Heart right ventricle (tissue), 16 donors: ENCODE results near the gene SSBP3. TPM values are rescaled to one million over a fixed set of nuclear protein-coding genes. Genes with fewer than 3 reads are reported as not detected.

Source experiments
- ATAC-seq, 8 donors: fragments of 200-7000 bp; cut with Tn5 transposase; one replicate each; pipeline ENCODE4 v1.9.1; 2020; ENCODE audit warnings: mild to moderate bottlenecking in 8 of 8, moderate library complexity in 8 of 8, moderate number of reproducible peaks in 1 of 8
- DNase-seq, 2 donors: peaks; one replicate each; pipeline ENCODE4 v3.0.0-alpha.2; 2020
- H3K27ac ChIP-seq, 10 donors: fragments of 200-600 bp; sonication (generic) in 2 of 10; one replicate each; pipeline versions ENCODE4 v1.5.0 to v1.8.0; 2020 to 2022; ENCODE audit warnings: mild to moderate bottlenecking in 3 of 10
- H3K27me3 ChIP-seq, 7 donors: fragments of 200-600 bp; one replicate each; pipeline ENCODE4 v1.8.0; 2021 to 2022; ENCODE audit warnings: mild to moderate bottlenecking in 2 of 7
- H3K36me3 ChIP-seq, 9 donors: fragments of 200-600 bp; sonication (generic) in 1 of 9; one replicate each; pipeline versions ENCODE4 v1.5.0 to v1.8.0; 2020 to 2022; ENCODE audit warnings: mild to moderate bottlenecking in 2 of 9
- H3K4me1 ChIP-seq, 9 donors: fragments of 200-600 bp; sonication (generic) in 1 of 9; one replicate each; pipeline versions ENCODE4 v1.5.0 to v1.8.0; 2020 to 2022; ENCODE audit warnings: mild to moderate bottlenecking in 4 of 9
- H3K4me3 ChIP-seq, 10 donors: fragments of 200-600 bp; sonication (generic) in 2 of 10; one replicate each; pipeline versions ENCODE4 v1.5.0 to v1.8.0; 2020 to 2022; ENCODE audit warnings: mild to moderate bottlenecking in 7 of 10, moderate library complexity in 2 of 10
- H3K9me3 ChIP-seq, 11 donors: fragments of 200-600 bp in 10 of 11; sonication (generic) in 2 of 11; one replicate each; pipeline versions ENCODE4 v1.5.0 to v1.8.0; 2013 to 2022; ENCODE audit warnings: mild to moderate bottlenecking in 2 of 11, control low read depth in 1 of 11, moderate library complexity in 1 of 11
- CTCF ChIP-seq, 9 donors: fragments of 200-600 bp; sonication (generic) in 2 of 9; IDR thresholded peaks; one replicate each; pipeline versions ENCODE4 v1.5.0 to v1.8.0; 2021 to 2022; ENCODE audit warnings: antibody characterized with exemption in 9 of 9, mild to moderate bottlenecking in 5 of 9, moderate library complexity in 1 of 9
- WGBS, 2 donors: extraction: QIAGEN DNeasy Blood & Tissue Kit; methylation state at CpG; one replicate each; pipeline ENCODE4 v1.1.7; 2013; ENCODE audit warnings: inconsistent platforms in 1 of 2; 5-methylcytosine and 5-hydroxymethylcytosine counted together
- intact Hi-C, 10 donors: fragments of 100-400 bp; cut with DNase I; formaldehyde crosslinking; loops; one replicate each; pipeline versions ENCODE4 v1.11.1 to v1.14.2; 2022
- polyA plus RNA-seq, 2 donors: library from polyadenylated mRNA; stranded (reverse); fragments of 200-250 nt; gene quantifications; one replicate each; pipeline ENCODE4 v1.2.3, GENCODE V29; 2013
- total RNA-seq, 10 donors: library from RNA; stranded (reverse); fragmentation: NEBNext Ultra II Directional in 3 of 10; extraction: Animal tissue kit (Norgen Biotek cat#: 25700) in 3 of 10; gene quantifications; one replicate each; pipeline versions ENCODE4 v1.2.1 to v1.2.4, GENCODE V29; 2021 to 2023
- donor health status: Arrhythmogenic right ventricular cardiomyopathy.
- donor health status: ischemic (EF 13 %, LVEDD 7.1; RV severe dilation, severe dysfunction).
- donor health status: healthy with polysubstance abuse.
- donor health status: DM: no; HTN: yes; CAD: no.
- donor health status: DM: no; HTN: no; CAD: no.
- donor health status: ischemic (EF 25% LVEDD 6.9; RV normal size, moderate dysfunction).
- donor health status: ischemic (EF 25% LVEDD 5.7; RV mildly dilated, moderate dysfunction).
- donor health status: healthy.
- donor health status: DM: yes; HTN: yes; CAD: no.
- donor health status: Ischemic cardiomyopathy.
- donor health status: ischemic (EF 35%, LVEDD 5.7; RV mildly dilated, moderate dysfunction).
- donor health status: nonischemic (EF 11% LVEDD 7.7; RV severe dilation, severe dysfunction).
- donor health status: DM: yes; HTN: yes; CAD: no.
- donor health status: PGD.
- donor health status: ischemic (EF 29% LVEDD 5.4; RV normal size, mild dysfunction).
- donor health status: nonischemic (EF 23%, LVEDD 6.1; RV moderate dilation, normal function).

The SSBP3 gene
- total and polyA plus RNA-seq, 12 donors = 17.6 to 71.9 (median 52.8) TPM

GRCh38 chr1:54362881-54363340, 43.3 kb downstream of the SSBP3 start:
- DNase-seq (no peak), ATAC-seq (no peak)
- intact Hi-C loops = loop anchor here in 3 of 10 donors (5.0 to 10.0 kb wide), 4 partner anchors 34 to 238 kb away; no protein-coding TSS in a partner anchor
- Histone ChIP-seq H3K27ac (no peak overlapping the region), H3K4me3 (no peak overlapping the region), H3K27me3 (no peaks in the 10 kb centered on the region), H3K4me1 (peaks cover 8 to 86% (median 51%) of the 10 kb centered on the region in 9 donors), H3K36me3 (peaks cover 0 to 8% (median 0%) of the 10 kb centered on the region in 9 donors), H3K9me3 (no peaks in the 10 kb centered on the region)
- no peak for TF ChIP-seq CTCF (IDR thresholded peaks at IDR 0.05)
- WGBS, 2 donors = 74 to 77% methylated on average over 2 of the region's 2 CpGs

- peaks cover 0 to 10% (median 0%) of the 10 kb centered on the region in 9 donors for H3K36me3 ChIP-seq
- DNase-seq = no peak
- WGBS, 2 donors = 69 to 75% methylated on average over 12 of the region's 12 CpGs
- H3K27ac ChIP-seq = peak overlapping the region in 1 of 10 donors; percentile 87
- ATAC-seq = no peak
- peaks cover 8 to 91% (median 61%) of the 10 kb centered on the region in 9 donors for H3K4me1 ChIP-seq
- no peak overlapping the region for H3K4me3 ChIP-seq
- no peaks in the 10 kb centered on the region for H3K9me3 ChIP-seq
- no peaks in the 10 kb centered on the region for H3K27me3 ChIP-seq
- intact Hi-C loops = loop anchor here in 3 of 10 donors (5.0 to 10.0 kb wide), 4 partner anchors 36 to 237 kb away; no protein-coding TSS in a partner anchor
- TF ChIP-seq CTCF (IDR thresholded peaks at IDR 0.05) = peak in 5 of 9 donors; percentile 15 to 52 (median 32)
These were observed 44.9 kb downstream of the SSBP3 start for GRCh38 chr1:54361342-54361741.

- WGBS, 2 donors = 71 to 79% methylated on average over 6 of the region's 6 CpGs
- H3K36me3 ChIP-seq = peaks cover 0 to 10% (median 0%) of the 10 kb centered on the region in 9 donors
- H3K9me3 ChIP-seq = no peaks in the 10 kb centered on the region
- H3K4me3 ChIP-seq = no peak overlapping the region
- intact Hi-C loops = loop anchor here in 3 of 10 donors (5.0 to 10.0 kb wide), 4 partner anchors 37 to 236 kb away; no protein-coding TSS in a partner anchor
- H3K27me3 ChIP-seq = no peaks in the 10 kb centered on the region
- TF ChIP-seq CTCF (IDR thresholded peaks at IDR 0.05) = peak in 1 of 9 donors; percentile 14
- peak overlapping the region in 8 of 10 donors; percentile 12 to 91 (median 76) for H3K27ac ChIP-seq
- no peak for DNase-seq
- peaks cover 10 to 91% (median 61%) of the 10 kb centered on the region in 9 donors for H3K4me1 ChIP-seq
- ATAC-seq = no peak
These were observed 45.8 kb downstream of the SSBP3 start for GRCh38 chr1:54360165-54361005.

- WGBS, 2 donors = 65 to 71% methylated on average over 9 of the region's 9 CpGs
- intact Hi-C loops = loop anchor here in 3 of 10 donors (1.0 to 10.0 kb wide), 8 partner anchors 38 to 235 kb away; partner anchors contain the start of gene SSBP3 (in 1 of the 3)
- ATAC-seq (peak in 7 of 8 donors; percentile 31 to 72 (median 55)), DNase-seq (no peak)
- Histone ChIP-seq H3K4me1 (peaks cover 15 to 91% (median 62%) of the 10 kb centered on the region in 9 donors), H3K4me3 (no peak overlapping the region), H3K27ac (peak overlapping the region; percentile 18 to 91 (median 74)), H3K27me3 (no peaks in the 10 kb centered on the region), H3K9me3 (no peaks in the 10 kb centered on the region), H3K36me3 (peaks cover 0 to 10% (median 0%) of the 10 kb centered on the region in 9 donors)
- no peak for TF ChIP-seq CTCF (IDR thresholded peaks at IDR 0.05)
These were observed 46.6 kb downstream of the SSBP3 start for GRCh38 chr1:54359393-54360162.
